Measurements from ENCODE around the gene BACE1. TPM values are rescaled to one million over a fixed set of nuclear protein-coding genes. Genes with fewer than 3 reads are reported as not detected.
A peak's percentile ranks its signal among the peaks of the same experiment; 100 is the strongest.

BACE1 gene
- total and polyA plus RNA-seq, 2 of the 13 experiments (the other 11 are each of a cell fraction or from before 2014, with no cell fraction given), result 7.5 to 17.9 TPM

DNA sequence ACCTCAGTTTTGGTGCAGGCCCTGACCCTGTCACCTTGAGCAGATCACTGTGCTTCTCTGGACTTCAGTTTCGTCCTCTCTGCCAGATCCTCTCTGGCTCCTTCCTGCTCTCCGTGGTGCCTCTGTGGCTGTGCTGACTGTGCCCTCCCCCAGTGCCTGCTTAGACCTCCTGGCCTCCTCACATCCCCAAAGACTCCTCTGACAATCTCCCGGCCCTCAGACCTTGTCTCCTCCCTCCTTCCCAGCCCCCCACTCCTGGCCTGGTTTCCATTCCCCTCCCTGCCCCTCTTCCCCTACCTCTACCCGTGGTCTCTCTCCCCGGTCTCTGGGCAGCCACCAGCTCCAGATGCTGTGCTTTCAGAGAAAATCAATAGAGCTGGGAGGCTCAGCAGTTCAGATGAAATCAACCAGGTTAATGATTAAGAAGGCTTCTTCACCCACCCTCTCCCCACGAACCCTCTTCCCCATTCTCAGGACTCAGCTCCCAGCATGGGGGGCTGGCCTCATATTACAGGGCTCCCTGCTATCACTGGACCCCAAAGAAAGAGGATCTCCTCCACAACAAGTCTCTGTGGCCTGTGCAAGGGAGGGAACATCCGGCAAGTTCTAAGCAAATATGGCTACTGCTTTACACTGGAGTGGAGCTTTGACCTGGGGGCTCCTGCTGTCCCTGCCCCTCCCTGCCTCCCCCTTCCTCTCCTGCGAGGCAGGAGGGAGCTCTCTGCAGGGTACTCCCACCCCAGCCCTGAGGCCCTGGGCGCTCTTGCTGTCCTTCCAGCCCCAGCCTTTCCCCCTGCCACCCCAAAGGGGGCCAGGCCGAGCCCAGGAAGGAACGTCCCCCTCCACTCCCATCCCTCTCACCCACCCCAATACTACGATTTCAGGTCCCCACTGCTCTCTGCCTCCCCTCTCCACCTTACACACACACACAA, 16.4 kb downstream of the BACE1 start (continued):
- TF ChIP-seq ZNF83 (CRISPR knock-in tag; IDR thresholded peaks at IDR 0.05; ENCODE audit: borderline replicate concordance) (no peak), ZFP41 (CRISPR knock-in tag; IDR thresholded peaks at IDR 0.05; ENCODE audit: borderline replicate concordance) (no peak), ZNF34 (CRISPR knock-in tag; IDR thresholded peaks at IDR 0.05; ENCODE audit: borderline replicate concordance) (no peak; the same call in 1 of the 2 replicates), RARA (CRISPR knock-in tag; IDR thresholded peaks at IDR 0.05) (peak; percentile 60), ZBTB39 (CRISPR knock-in tag; IDR thresholded peaks at IDR 0.05) (no peak), KDM6A (CRISPR knock-in tag; IDR thresholded peaks at IDR 0.05; ENCODE audit: low read depth) (0 out of 2 replicates have a peak, but pooled peaks have one; percentile 8), HNRNPH1 (optimal IDR thresholded peaks at IDR 0.05; ENCODE audit: low read depth, low read length) (no peak), CCAR2 (optimal IDR thresholded peaks at IDR 0.05; ENCODE audit: low read depth, low read length) (no peak), ZNF276 (CRISPR knock-in tag; IDR thresholded peaks at IDR 0.05; ENCODE audit: low read depth) (no peak), RELA (CRISPR knock-in tag; IDR thresholded peaks at IDR 0.05) (no peak), FOXK2 (IDR thresholded peaks at IDR 0.05) (no peak), DMAP1 (CRISPR knock-in tag; IDR thresholded peaks at IDR 0.05) (peak; percentile 83), ZNF224 (CRISPR knock-in tag; IDR thresholded peaks at IDR 0.05) (no peak), RXRA (CRISPR knock-in tag; IDR thresholded peaks at IDR 0.05) (no peak), FOXO1 (CRISPR knock-in tag; IDR thresholded peaks at IDR 0.05) (no peak), JUN (CRISPR knock-in tag; IDR thresholded peaks at IDR 0.05) (0 out of 2 replicates have a peak, but pooled peaks have one; percentile 8), EHMT2 (IDR thresholded peaks at IDR 0.05; ENCODE audit: borderline replicate concordance, low read depth, low read length) (no peak), ZNF563 (CRISPR knock-in tag; IDR thresholded peaks at IDR 0.05) (no peak), ZKSCAN5 (CRISPR knock-in tag; IDR thresholded peaks at IDR 0.05) (0 out of 2 replicates have a peak, but pooled peaks have one; percentile 36), NFYC (CRISPR knock-in tag; IDR thresholded peaks at IDR 0.05) (no peak), HNF4G (IDR thresholded peaks at IDR 0.05; ENCODE audit: borderline replicate concordance, low read depth, low read length) (peak; percentile 10; the same call in 1 of the 2 replicates), HNF4G (CRISPR knock-in tag; IDR thresholded peaks at IDR 0.05; ENCODE audit: borderline replicate concordance, low read depth) (no peak)
- TF ChIP-seq, protein P1, sequence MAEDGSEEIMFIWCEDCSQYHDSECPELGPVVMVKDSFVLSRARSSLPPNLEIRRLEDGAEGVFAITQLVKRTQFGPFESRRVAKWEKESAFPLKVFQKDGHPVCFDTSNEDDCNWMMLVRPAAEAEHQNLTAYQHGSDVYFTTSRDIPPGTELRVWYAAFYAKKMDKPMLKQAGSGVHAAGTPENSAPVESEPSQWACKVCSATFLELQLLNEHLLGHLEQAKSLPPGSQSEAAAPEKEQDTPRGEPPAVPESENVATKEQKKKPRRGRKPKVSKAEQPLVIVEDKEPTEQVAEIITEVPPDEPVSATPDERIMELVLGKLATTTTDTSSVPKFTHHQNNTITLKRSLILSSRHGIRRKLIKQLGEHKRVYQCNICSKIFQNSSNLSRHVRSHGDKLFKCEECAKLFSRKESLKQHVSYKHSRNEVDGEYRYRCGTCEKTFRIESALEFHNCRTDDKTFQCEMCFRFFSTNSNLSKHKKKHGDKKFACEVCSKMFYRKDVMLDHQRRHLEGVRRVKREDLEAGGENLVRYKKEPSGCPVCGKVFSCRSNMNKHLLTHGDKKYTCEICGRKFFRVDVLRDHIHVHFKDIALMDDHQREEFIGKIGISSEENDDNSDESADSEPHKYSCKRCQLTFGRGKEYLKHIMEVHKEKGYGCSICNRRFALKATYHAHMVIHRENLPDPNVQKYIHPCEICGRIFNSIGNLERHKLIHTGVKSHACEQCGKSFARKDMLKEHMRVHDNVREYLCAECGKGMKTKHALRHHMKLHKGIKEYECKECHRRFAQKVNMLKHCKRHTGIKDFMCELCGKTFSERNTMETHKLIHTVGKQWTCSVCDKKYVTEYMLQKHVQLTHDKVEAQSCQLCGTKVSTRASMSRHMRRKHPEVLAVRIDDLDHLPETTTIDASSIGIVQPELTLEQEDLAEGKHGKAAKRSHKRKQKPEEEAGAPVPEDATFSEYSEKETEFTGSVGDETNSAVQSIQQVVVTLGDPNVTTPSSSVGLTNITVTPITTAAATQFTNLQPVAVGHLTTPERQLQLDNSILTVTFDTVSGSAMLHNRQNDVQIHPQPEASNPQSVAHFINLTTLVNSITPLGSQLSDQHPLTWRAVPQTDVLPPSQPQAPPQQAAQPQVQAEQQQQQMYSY (CRISPR knock-in tag; IDR thresholded peaks at IDR 0.05), result no peak
